NCI-H2196 (cell line): ENCODE data around the gene ERCC1.
"Not testable (repeated sequence)": the region's sequence is repeated elsewhere in the genome, so short reads cannot be mapped to it uniquely, and the experiment has no call there.

Experiments used
- DNase-seq: peaks from one replicate; lab custom pipeline; 2025; ENCODE audit not compliant: unreplicated experiment; lab: John Stamatoyannopoulos, UW

ERCC1 gene

GRCh38 chr19:45431008-45431407, 7.3 kb upstream of the ERCC1 start:
- DNase-seq, result not testable (repeated sequence)

DNA sequence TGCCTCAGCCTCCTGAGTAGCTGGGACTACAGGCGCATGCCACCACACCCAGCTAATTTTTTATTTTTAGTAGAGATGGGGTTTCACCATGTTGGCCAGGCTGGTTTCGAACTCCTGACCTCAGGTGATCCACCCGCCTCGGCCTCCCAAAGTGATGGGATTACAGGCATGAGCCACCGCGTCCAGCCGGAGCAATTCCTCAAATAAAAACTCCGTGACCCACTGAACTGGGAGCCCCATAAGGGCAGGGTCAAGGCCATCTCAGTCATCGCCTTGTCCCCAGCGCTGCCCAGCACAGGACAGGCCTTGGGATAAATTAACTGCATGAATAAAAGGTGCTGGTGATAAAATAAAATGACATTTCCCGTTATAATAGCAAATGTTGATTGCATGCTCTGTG, 6.2 kb upstream of the ERCC1 start:
- DNase-seq, result not testable (repeated sequence)

- no peak for DNase-seq
Measured at GRCh38 chr19:45428384-45429231, 4.9 kb upstream of the ERCC1 start.

GRCh38 chr19:45424191-45425058, 708 bp upstream of the ERCC1 start:
- peak; percentile 40 for DNase-seq

- no peak for DNase-seq
Measured at GRCh38 chr19:45423033-45423588, 606 bp downstream of the ERCC1 start.

DNA sequence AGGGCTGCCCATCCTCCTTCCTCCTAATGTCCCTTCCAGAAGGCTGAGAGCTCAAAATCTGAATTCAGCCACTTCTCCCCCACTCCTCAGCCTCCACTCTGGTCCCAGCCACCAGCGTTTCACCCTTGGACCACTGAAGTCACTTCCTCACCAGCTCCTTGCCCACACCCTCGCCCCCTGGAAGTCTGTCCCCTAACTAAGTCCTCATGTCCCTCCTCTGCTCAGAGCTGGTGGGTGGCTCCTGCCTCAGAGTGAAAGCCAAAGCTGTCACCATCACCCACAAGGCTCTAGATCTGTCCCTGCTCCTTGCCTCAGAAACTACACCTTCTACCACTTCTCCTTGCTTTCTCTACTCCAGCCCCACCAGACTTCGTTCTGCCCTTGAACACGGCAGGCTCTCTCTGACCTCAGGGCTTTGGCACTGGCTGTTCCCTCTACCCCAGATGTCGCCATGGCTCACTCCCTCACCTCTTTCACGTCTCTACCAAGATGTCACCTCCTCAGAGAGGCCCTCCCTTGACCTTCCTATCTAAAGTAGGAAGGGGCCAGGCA, 1.7 kb downstream of the ERCC1 start:
- DNase-seq, result no peak

DNA sequence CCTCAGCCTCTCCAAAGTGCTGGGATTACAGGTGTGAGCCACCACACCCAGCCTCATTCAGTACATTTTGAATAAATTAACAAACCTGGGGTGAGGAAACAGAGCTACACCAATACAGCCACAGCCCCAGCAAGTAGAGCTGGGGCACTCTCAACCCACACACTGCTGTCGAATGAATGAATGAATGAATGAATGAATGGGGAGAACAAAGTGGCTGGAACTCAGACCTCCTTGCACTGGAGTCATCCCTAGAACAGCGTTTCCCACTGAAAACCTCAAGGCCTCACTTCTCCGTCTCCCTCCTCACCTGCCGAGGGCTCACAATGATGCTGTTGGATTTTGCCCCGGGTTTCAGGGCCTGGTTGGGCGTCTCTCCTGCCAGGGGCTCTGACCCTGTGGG, 2.8 kb downstream of the ERCC1 start:
- no peak for DNase-seq

DNA sequence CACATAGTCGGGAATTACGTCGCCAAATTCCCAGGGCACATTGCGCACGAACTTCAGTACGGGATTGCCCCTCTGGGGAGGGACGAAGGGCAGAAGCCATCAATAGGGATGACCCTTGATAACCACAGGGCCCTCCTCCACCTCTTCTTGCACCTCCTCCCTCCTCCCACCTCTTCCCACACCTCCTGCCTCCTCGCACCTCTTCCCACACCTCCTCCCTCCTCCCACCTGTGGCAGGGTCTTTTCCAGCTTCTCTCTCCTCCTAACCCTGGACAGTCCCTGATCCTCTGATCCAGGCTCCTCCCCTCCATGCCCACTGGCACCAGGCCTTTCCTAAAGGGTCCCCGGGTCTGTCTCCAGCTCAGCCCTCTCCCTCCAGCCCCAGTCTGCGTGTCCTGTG, 3.4 kb downstream of the ERCC1 start:
- DNase-seq, result no peak

- no peak for DNase-seq
Measured at GRCh38 chr19:45419895-45420294, 3.8 kb downstream of the ERCC1 start.

- no peak for DNase-seq
Measured at GRCh38 chr19:45419396-45419795, 4.3 kb downstream of the ERCC1 start.

GRCh38 chr19:45418802-45419201, 4.9 kb downstream of the ERCC1 start:
- no peak for DNase-seq

GRCh38 chr19:45417151-45417550, 6.6 kb downstream of the ERCC1 start:
- no peak for DNase-seq

- no peak for DNase-seq
Measured at GRCh38 chr19:45414468-45414867, 9.2 kb downstream of the ERCC1 start.

- DNase-seq, result no peak
Measured at GRCh38 chr19:45413497-45413896, 10.2 kb downstream of the ERCC1 start.

DNA sequence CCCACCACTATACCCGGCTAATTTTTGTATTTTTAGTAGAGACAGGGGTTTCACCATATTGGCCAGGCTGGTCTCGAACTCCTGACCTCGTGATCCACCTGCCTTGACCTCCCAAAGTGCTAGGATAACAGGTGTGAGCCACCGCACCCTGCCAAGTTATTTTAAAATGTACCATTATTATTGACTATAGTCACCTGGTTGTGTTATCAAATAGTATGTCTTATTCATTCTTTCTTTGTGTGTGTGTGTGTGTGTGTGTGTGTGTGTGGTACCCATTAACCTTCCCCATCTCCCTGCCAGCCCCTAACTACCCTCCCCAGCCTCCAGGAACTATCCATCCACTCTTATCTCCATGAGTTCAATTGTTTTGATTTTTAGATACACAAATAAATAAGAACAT, 13.4 kb downstream of the ERCC1 start:
- not testable (repeated sequence) for DNase-seq

DNA sequence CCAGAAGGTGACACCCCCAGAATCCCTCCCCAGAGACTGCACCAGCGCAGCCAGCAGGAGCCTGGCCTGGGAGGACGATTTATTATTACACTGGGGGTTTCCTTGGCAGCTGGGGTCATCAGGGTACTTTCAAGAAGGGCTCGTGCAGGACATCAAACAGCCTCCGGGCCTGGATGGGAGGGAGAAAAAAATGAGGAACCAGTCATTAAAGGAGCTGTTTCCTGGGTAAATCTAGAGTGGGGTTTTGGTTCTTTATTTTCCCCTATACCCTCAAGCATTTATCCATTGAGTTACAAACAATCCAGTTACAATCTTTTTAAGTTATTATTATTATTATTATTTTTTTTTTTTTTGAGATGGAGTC, 14.2 kb downstream of the ERCC1 start:
- DNase-seq, result no peak

- DNase-seq, result no peak
Measured at GRCh38 chr19:45408830-45409556, 14.7 kb downstream of the ERCC1 start.

DNA sequence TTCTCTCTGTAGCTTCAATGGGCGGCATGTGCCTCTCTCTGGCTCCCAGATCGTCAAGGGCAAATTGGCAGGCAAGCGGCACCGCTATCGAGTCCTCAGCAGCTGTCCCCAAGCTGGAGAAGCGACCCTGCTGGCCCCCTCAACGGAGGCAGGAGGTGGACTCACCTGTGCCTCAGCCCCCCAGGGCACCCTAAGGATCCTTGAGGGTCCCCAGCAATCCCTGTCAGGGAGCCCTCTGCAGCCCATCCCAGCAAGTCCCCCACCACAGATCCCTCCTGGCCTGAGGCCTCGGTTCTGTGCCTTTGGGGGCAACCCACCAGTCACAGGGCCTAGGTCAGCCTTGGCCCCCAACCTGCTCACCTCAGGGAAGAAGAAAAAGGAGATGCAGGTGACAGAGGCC, 15.6 kb downstream of the ERCC1 start:
- DNase-seq, result no peak

DNA sequence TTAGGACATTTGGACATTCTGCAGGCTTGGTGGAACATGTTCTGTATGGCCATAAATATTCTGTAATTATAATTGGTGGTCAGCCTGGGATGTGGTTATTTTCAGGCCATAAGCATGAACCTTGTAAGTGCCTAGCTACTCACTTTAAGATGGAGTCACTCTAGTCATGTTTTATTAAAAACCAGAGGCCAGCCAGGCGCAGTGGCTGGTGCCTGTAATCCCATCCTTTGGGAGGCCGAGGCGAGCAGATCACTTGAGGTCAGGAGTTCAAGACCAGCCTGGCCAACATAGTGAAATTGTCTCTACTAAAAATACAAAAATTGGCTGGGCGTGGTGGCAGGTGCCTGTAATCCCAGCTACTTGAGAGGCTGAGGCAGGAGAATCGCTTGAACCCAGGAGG, 16.1 kb downstream of the ERCC1 start:
- DNase-seq, result not testable (repeated sequence)

DNA sequence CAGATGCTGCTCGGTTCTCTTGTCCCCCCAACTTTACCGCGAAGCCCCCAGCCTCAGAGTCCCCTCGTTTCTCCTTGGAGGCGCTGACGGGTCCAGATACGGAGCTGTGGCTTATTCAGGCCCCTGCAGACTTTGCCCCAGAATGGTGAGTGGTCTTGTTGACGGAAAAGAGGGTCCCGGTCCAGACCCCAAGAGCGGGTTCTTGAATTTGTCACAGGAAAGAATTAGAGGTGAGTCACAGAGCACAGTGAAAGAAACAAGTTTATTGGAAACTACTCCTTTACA, 16.7 kb downstream of the ERCC1 start:
- no peak for DNase-seq
